ENCODE data around the gene USP11. TPM values are rescaled to one million over a fixed set of nuclear protein-coding genes. Genes with fewer than 3 reads are reported as not detected.
A peak's percentile ranks its signal among the peaks of the same experiment; 100 is the strongest.
"Not testable (repeated sequence)": the region's sequence is repeated elsewhere in the genome, so short reads cannot be mapped to it uniquely, and the experiment has no call there.

USP11 gene
- total RNA-seq, 4 donors from 2014 or later, result 19.8 to 66.8 (median 27.3) TPM

DNA sequence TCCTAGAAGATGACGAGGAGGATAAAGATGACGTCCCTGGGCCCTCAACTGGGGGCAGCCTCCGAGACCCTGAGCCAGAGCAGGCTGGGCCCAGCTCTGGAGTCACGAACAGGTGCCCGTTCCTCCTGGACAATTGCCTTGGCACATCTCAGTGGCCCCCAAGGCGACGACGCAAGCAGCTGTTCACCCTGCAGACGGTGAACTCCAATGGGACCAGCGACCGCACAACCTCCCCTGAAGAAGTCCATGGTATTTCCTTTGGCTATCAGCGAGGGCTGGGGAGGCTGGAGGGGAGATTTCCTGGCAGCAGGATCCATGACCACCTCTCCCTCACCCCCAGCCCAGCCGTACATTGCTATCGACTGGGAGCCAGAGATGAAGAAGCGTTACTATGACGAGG is 11.9 kb downstream of the USP11 start:
- TF ChIP-seq, protein P1, sequence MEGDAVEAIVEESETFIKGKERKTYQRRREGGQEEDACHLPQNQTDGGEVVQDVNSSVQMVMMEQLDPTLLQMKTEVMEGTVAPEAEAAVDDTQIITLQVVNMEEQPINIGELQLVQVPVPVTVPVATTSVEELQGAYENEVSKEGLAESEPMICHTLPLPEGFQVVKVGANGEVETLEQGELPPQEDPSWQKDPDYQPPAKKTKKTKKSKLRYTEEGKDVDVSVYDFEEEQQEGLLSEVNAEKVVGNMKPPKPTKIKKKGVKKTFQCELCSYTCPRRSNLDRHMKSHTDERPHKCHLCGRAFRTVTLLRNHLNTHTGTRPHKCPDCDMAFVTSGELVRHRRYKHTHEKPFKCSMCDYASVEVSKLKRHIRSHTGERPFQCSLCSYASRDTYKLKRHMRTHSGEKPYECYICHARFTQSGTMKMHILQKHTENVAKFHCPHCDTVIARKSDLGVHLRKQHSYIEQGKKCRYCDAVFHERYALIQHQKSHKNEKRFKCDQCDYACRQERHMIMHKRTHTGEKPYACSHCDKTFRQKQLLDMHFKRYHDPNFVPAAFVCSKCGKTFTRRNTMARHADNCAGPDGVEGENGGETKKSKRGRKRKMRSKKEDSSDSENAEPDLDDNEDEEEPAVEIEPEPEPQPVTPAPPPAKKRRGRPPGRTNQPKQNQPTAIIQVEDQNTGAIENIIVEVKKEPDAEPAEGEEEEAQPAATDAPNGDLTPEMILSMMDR (IDR thresholded peaks at IDR 0.05), result no peak
- TF ChIP-seq POLR2A (IDR thresholded peaks at IDR 0.05), result no peak
- Histone ChIP-seq H3K4me3 (no peak overlapping the region), H3K9me3 (no peaks in the 10 kb centered on the region), H3K27me3 (no peaks in the 10 kb centered on the region), H3K36me3 (peaks cover 0 to 32% (median 0%) of the 10 kb centered on the region in 3 donors), H3K27ac (no peak overlapping the region), H3K4me1 (no peaks in the 10 kb centered on the region)
- peak in 1 of 3 donors; percentile 22 for DNase-seq

- no peak for TF ChIP-seq POLR2A (IDR thresholded peaks at IDR 0.05)
- TF ChIP-seq, protein P1 (IDR thresholded peaks at IDR 0.05), result no peak
- Histone ChIP-seq H3K27ac (no peak overlapping the region), H3K4me3 (no peak overlapping the region), H3K4me1 (no peaks in the 10 kb centered on the region), H3K36me3 (peaks cover 0 to 32% (median 0%) of the 10 kb centered on the region in 3 donors), H3K9me3 (no peaks in the 10 kb centered on the region), H3K27me3 (no peaks in the 10 kb centered on the region)
- peak in 1 of 3 donors; percentile 24 for DNase-seq
Measured at GRCh38 chrX:47245156-47245555, 12.3 kb downstream of the USP11 start.

DNA sequence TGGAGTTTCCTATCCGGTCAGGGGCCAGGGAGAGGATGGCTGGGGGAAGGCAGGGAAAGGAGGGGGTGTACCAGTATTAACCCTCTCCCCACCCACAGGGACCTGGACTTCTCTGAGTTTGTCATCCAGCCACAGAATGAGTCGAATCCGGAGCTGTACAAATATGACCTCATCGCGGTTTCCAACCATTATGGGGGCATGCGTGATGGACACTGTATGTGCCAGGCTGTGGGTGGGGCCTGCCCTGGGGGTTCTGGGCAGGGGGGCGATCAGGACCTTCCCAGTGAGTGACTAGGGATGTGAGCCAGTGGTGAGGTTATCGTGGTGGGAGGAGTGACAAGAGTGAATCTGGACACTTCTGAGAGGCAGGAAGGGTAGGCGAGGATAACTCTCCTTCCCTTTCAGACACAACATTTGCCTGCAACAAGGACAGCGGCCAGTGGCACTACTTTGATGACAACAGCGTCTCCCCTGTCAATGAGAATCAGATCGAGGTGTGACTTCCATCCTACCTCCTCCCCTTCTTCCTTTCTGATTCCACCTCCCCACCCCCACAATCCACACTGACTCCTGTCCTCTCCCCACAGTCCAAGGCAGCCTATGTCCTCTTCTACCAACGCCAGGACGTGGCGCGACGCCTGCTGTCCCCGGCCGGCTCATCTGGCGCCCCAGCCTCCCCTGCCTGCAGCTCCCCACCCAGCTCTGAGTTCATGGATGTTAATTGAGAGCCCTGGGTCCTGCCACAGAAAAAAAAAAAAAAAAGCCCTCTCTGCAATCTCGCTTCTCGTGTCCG is 14.6 kb downstream of the USP11 start:
- Histone ChIP-seq H3K27ac (no peak overlapping the region), H3K9me3 (no peaks in the 10 kb centered on the region), H3K27me3 (no peaks in the 10 kb centered on the region), H3K4me1 (no peaks in the 10 kb centered on the region), H3K4me3 (no peak overlapping the region), H3K36me3 (peaks cover 0 to 17% (median 0%) of the 10 kb centered on the region in 3 donors)
- TF ChIP-seq POLR2A (IDR thresholded peaks at IDR 0.05), result no peak
- TF ChIP-seq, protein P1 (IDR thresholded peaks at IDR 0.05), result no peak
- peak in 1 of 3 donors; percentile 38 for DNase-seq

DNA sequence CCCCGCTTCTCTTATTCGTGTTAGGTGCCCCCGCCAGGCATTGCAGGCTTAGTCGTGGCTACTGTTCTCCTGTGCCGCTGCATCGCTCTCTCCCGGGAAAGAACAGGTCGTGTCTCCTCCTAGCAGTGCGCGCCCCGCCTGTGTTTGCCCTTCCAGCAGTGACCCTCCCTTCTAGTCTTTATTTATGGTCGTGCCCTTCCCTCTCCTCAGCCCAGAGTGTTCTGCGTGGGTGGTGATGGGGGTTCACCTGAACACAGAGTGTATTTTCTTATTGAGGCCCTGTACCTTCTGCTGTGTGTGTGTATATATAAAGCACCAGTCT is 15.2 kb downstream of the USP11 start:
- peaks cover 0 to 12% (median 0%) of the 10 kb centered on the region in 3 donors for H3K36me3 ChIP-seq
- no peak overlapping the region for H3K4me3 ChIP-seq
- no peaks in the 10 kb centered on the region for H3K27me3 ChIP-seq
- peak in 1 of 3 donors; percentile 47 for DNase-seq
- TF ChIP-seq POLR2A (IDR thresholded peaks at IDR 0.05), result no peak
- no peak overlapping the region for H3K27ac ChIP-seq
- H3K9me3 ChIP-seq, result no peaks in the 10 kb centered on the region
- H3K4me1 ChIP-seq, result no peaks in the 10 kb centered on the region

- TF ChIP-seq, protein P1 (IDR thresholded peaks at IDR 0.05), result no peak
- no peak overlapping the region for H3K27ac ChIP-seq
- H3K4me3 ChIP-seq, result no peak overlapping the region
- H3K4me1 ChIP-seq, result no peaks in the 10 kb centered on the region
- peaks cover 0 to 8% (median 0%) of the 10 kb centered on the region in 3 donors for H3K36me3 ChIP-seq
- no peaks in the 10 kb centered on the region for H3K9me3 ChIP-seq
- H3K27me3 ChIP-seq, result no peaks in the 10 kb centered on the region
- peak in 1 of 3 donors; percentile 31 for DNase-seq
Measured at GRCh38 chrX:47248576-47248975, 15.8 kb downstream of the USP11 start.

GRCh38 chrX:47250017-47250347 is 17.2 kb downstream of the USP11 start:
- Histone ChIP-seq H3K4me1 (no peaks in the 10 kb centered on the region), H3K27ac (no peak overlapping the region), H3K36me3 (peaks cover 0 to 8% (median 0%) of the 10 kb centered on the region in 3 donors), H3K9me3 (no peaks in the 10 kb centered on the region), H3K27me3 (no peaks in the 10 kb centered on the region), H3K4me3 (no peak overlapping the region)
- DNase-seq, result peak in 1 of 3 donors; percentile 31
- no peak for TF ChIP-seq POLR2A (IDR thresholded peaks at IDR 0.05)
- TF ChIP-seq, protein P1 (IDR thresholded peaks at IDR 0.05), result no peak

DNA sequence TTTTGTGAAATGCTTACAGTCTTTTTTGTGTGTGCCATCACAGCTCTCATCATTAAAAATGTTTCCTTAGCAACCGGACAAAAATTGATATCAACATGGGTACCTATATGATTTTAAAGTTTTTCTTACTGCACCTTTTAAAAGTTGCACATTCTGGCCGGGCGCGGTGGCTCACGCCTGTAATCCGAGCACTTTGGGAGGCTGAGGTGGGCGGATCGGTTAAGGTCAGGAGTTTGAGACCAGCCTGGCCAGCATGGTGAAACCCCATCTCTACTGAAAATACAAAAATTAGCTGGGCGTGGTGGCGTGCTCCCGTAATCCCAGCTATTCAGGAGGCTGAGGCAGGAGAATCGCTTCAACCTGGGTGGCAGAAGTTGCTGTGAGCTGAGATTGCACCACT is 24.8 kb downstream of the USP11 start:
- not testable (repeated sequence) for H3K36me3 ChIP-seq, H3K4me3 ChIP-seq, DNase-seq, H3K27me3 ChIP-seq, H3K9me3 ChIP-seq, H3K4me1 ChIP-seq, H3K27ac ChIP-seq
